ENCODE results near the gene TEK.

The TEK gene

GRCh38 chr9:27094640-27095298 lies 14.3 kb upstream of the TEK start:
- no peaks in the 10 kb centered on the region for H3K36me3 Mint-ChIP-seq (ENCODE audit: low read depth)
- no peaks in the 10 kb centered on the region for H3K4me1 Mint-ChIP-seq (ENCODE audit: low read depth)
- H3K4me3 Mint-ChIP-seq: no peak overlapping the region
- H3K27me3 Mint-ChIP-seq: peaks cover 17% of the 10 kb centered on the region
- no peak overlapping the region for H3K27ac Mint-ChIP-seq
- no peaks in the 10 kb centered on the region for H3K9me3 Mint-ChIP-seq

GRCh38 chr9:27107241-27107640 lies 1.8 kb upstream of the TEK start:
- H3K9me3 Mint-ChIP-seq: no peaks in the 10 kb centered on the region
- no peaks in the 10 kb centered on the region for H3K36me3 Mint-ChIP-seq (ENCODE audit: low read depth)
- H3K27me3 Mint-ChIP-seq: peaks cover 7% of the 10 kb centered on the region
- no peak overlapping the region for H3K4me3 Mint-ChIP-seq
- no peaks in the 10 kb centered on the region for H3K4me1 Mint-ChIP-seq (ENCODE audit: low read depth)
- no peak overlapping the region for H3K27ac Mint-ChIP-seq

GRCh38 chr9:27109621-27110020 lies 596 bp downstream of the TEK start:
- Mint-ChIP-seq H3K4me1 (ENCODE audit: low read depth) (no peaks in the 10 kb centered on the region), H3K4me3 (no peak overlapping the region), H3K9me3 (no peaks in the 10 kb centered on the region), H3K36me3 (ENCODE audit: low read depth) (no peaks in the 10 kb centered on the region), H3K27ac (no peak overlapping the region), H3K27me3 (peaks cover 11% of the 10 kb centered on the region)

GRCh38 chr9:27110181-27110580 lies 1.2 kb downstream of the TEK start:
- H3K4me1 Mint-ChIP-seq (ENCODE audit: low read depth): no peaks in the 10 kb centered on the region
- H3K36me3 Mint-ChIP-seq (ENCODE audit: low read depth): no peaks in the 10 kb centered on the region
- no peaks in the 10 kb centered on the region for H3K9me3 Mint-ChIP-seq
- H3K27me3 Mint-ChIP-seq: peaks cover 11% of the 10 kb centered on the region
- H3K4me3 Mint-ChIP-seq: no peak overlapping the region
- H3K27ac Mint-ChIP-seq: no peak overlapping the region

- Mint-ChIP-seq H3K36me3 (ENCODE audit: low read depth) (no peaks in the 10 kb centered on the region), H3K9me3 (no peaks in the 10 kb centered on the region), H3K4me3 (no peak overlapping the region)
Observed at GRCh38 chr9:27112235-27112634, 3.2 kb downstream of the TEK start.

GRCh38 chr9:27117489-27118135 lies 8.6 kb downstream of the TEK start:
- Mint-ChIP-seq H3K36me3 (ENCODE audit: low read depth) (no peaks in the 10 kb centered on the region), H3K27ac (no peak overlapping the region), H3K4me1 (ENCODE audit: low read depth) (no peaks in the 10 kb centered on the region), H3K4me3 (no peak overlapping the region), H3K9me3 (no peaks in the 10 kb centered on the region), H3K27me3 (peaks cover 7% of the 10 kb centered on the region)

More at GRCh38 chr9:27112235-27112634, 3.2 kb downstream of the TEK start:
- no peak overlapping the region for H3K27ac Mint-ChIP-seq
- peaks cover 16% of the 10 kb centered on the region for H3K27me3 Mint-ChIP-seq
- H3K4me1 Mint-ChIP-seq (ENCODE audit: low read depth): no peaks in the 10 kb centered on the region

GRCh38 chr9:27118916-27119315 lies 9.9 kb downstream of the TEK start:
- Mint-ChIP-seq H3K36me3 (ENCODE audit: low read depth) (no peaks in the 10 kb centered on the region), H3K27me3 (peaks cover 4% of the 10 kb centered on the region), H3K27ac (no peak overlapping the region), H3K4me3 (no peak overlapping the region), H3K9me3 (no peaks in the 10 kb centered on the region), H3K4me1 (ENCODE audit: low read depth) (no peaks in the 10 kb centered on the region)

- Mint-ChIP-seq H3K9me3 (no peaks in the 10 kb centered on the region), H3K36me3 (ENCODE audit: low read depth) (no peaks in the 10 kb centered on the region), H3K4me3 (no peak overlapping the region), H3K27ac (no peak overlapping the region), H3K27me3 (no peaks in the 10 kb centered on the region), H3K4me1 (ENCODE audit: low read depth) (no peaks in the 10 kb centered on the region)
Observed at GRCh38 chr9:27124151-27124550, 15.1 kb downstream of the TEK start.

GRCh38 chr9:27125030-27125429 lies 16.0 kb downstream of the TEK start:
- no peaks in the 10 kb centered on the region for H3K36me3 Mint-ChIP-seq (ENCODE audit: low read depth)
- H3K4me3 Mint-ChIP-seq: no peak overlapping the region
- no peaks in the 10 kb centered on the region for H3K4me1 Mint-ChIP-seq (ENCODE audit: low read depth)
- H3K27me3 Mint-ChIP-seq: no peaks in the 10 kb centered on the region
- no peaks in the 10 kb centered on the region for H3K9me3 Mint-ChIP-seq
- no peak overlapping the region for H3K27ac Mint-ChIP-seq

- H3K27ac Mint-ChIP-seq: no peak overlapping the region
- no peaks in the 10 kb centered on the region for H3K27me3 Mint-ChIP-seq
- no peaks in the 10 kb centered on the region for H3K9me3 Mint-ChIP-seq
- H3K36me3 Mint-ChIP-seq (ENCODE audit: low read depth): no peaks in the 10 kb centered on the region
- no peak overlapping the region for H3K4me3 Mint-ChIP-seq
- H3K4me1 Mint-ChIP-seq (ENCODE audit: low read depth): no peaks in the 10 kb centered on the region
Observed at GRCh38 chr9:27125936-27126335, 16.9 kb downstream of the TEK start.

- Mint-ChIP-seq H3K9me3 (no peaks in the 10 kb centered on the region), H3K27me3 (no peaks in the 10 kb centered on the region), H3K4me1 (ENCODE audit: low read depth) (no peaks in the 10 kb centered on the region), H3K4me3 (no peak overlapping the region), H3K36me3 (ENCODE audit: low read depth) (no peaks in the 10 kb centered on the region), H3K27ac (no peak overlapping the region)
Observed at GRCh38 chr9:27126670-27127069, 17.6 kb downstream of the TEK start.

GRCh38 chr9:27129221-27129620 lies 20.2 kb downstream of the TEK start:
- Mint-ChIP-seq H3K9me3 (no peaks in the 10 kb centered on the region), H3K27me3 (no peaks in the 10 kb centered on the region)

GRCh38 chr9:27131731-27132130 lies 22.7 kb downstream of the TEK start:
- Mint-ChIP-seq H3K9me3 (no peaks in the 10 kb centered on the region), H3K27me3 (peaks cover 4% of the 10 kb centered on the region), H3K36me3 (ENCODE audit: low read depth) (no peaks in the 10 kb centered on the region), H3K4me1 (ENCODE audit: low read depth) (no peaks in the 10 kb centered on the region), H3K27ac (no peak overlapping the region), H3K4me3 (no peak overlapping the region)

More at GRCh38 chr9:27129221-27129620, 20.2 kb downstream of the TEK start:
- Mint-ChIP-seq H3K4me3 (no peak overlapping the region), H3K27ac (no peak overlapping the region), H3K4me1 (ENCODE audit: low read depth) (no peaks in the 10 kb centered on the region), H3K36me3 (ENCODE audit: low read depth) (no peaks in the 10 kb centered on the region)

GRCh38 chr9:27133817-27134216 lies 24.8 kb downstream of the TEK start:
- Mint-ChIP-seq H3K27ac (no peak overlapping the region), H3K36me3 (ENCODE audit: low read depth) (no peaks in the 10 kb centered on the region)

GRCh38 chr9:27142299-27142930 lies 33.4 kb downstream of the TEK start:
- Mint-ChIP-seq H3K27ac (no peak overlapping the region), H3K4me3 (no peak overlapping the region), H3K4me1 (ENCODE audit: low read depth) (no peaks in the 10 kb centered on the region), H3K27me3 (peaks cover 4% of the 10 kb centered on the region), H3K9me3 (peaks cover 9% of the 10 kb centered on the region), H3K36me3 (ENCODE audit: low read depth) (no peaks in the 10 kb centered on the region)

More at GRCh38 chr9:27133817-27134216, 24.8 kb downstream of the TEK start:
- no peak overlapping the region for H3K4me3 Mint-ChIP-seq
- peaks cover 4% of the 10 kb centered on the region for H3K27me3 Mint-ChIP-seq
- peaks cover 9% of the 10 kb centered on the region for H3K9me3 Mint-ChIP-seq
- H3K4me1 Mint-ChIP-seq (ENCODE audit: low read depth): no peaks in the 10 kb centered on the region

All from stimulated activated naive CD8-positive, alpha-beta T cell treated with anti-CD3 and anti-CD28 coated beads, Interleukin-15, Interleukin-2, amounts not matched to agents 100 ng/mL and 50 ng/mL, for 24 hours (primary cell).